Measurements from ENCODE around the gene TOMM20.

TOMM20 gene

GRCh38 chr1:235128456-235129328 is at the start of gene TOMM20:
Gene TOMM20 (minus strand): TSS chr1:235128837. CDS start chr1:235128715, 122 bp downstream.
- H3K4me3 ChIP-seq (replicated peaks; ENCODE audit: low read depth, low read length), result peak within 1 kb of the TSS; percentile 98
- TF ChIP-seq CTCF (IDR thresholded peaks at IDR 0.05; ENCODE audit: low read depth, low read length, missing control alignments), result no peak
- peak; percentile 93 for DNase-seq (ENCODE audit: extremely low read depth, low read depth)

- no peak for TF ChIP-seq CTCF (IDR thresholded peaks at IDR 0.05; ENCODE audit: low read depth, low read length, missing control alignments)
- DNase-seq (ENCODE audit: extremely low read depth, low read depth), result no peak
Measured at GRCh38 chr1:235176486-235176885, 47.8 kb upstream of the TOMM20 start.

GRCh38 chr1:235169986-235170385 is 41.3 kb upstream of the TOMM20 start:
- DNase-seq (ENCODE audit: extremely low read depth, low read depth), result no peak

More at GRCh38 chr1:235176486-235176885, 47.8 kb upstream of the TOMM20 start:
- H3K4me3 ChIP-seq (replicated peaks; ENCODE audit: low read depth, low read length), result no peak overlapping the region

GRCh38 chr1:235168375-235168774 is 39.7 kb upstream of the TOMM20 start:
- no peak overlapping the region for H3K4me3 ChIP-seq (replicated peaks; ENCODE audit: low read depth, low read length)
- TF ChIP-seq CTCF (IDR thresholded peaks at IDR 0.05; ENCODE audit: low read depth, low read length, missing control alignments), result no peak
- no peak for DNase-seq (ENCODE audit: extremely low read depth, low read depth)

More at GRCh38 chr1:235169986-235170385, 41.3 kb upstream of the TOMM20 start:
- no peak overlapping the region for H3K4me3 ChIP-seq (replicated peaks; ENCODE audit: low read depth, low read length)
- TF ChIP-seq CTCF (IDR thresholded peaks at IDR 0.05; ENCODE audit: low read depth, low read length, missing control alignments), result no peak

GRCh38 chr1:235161685-235162327 is 33.2 kb upstream of the TOMM20 start:
- peak overlapping the region; percentile 79 for H3K4me3 ChIP-seq (replicated peaks; ENCODE audit: low read depth, low read length)
- DNase-seq (ENCODE audit: extremely low read depth, low read depth), result no peak
- no peak for TF ChIP-seq CTCF (IDR thresholded peaks at IDR 0.05; ENCODE audit: low read depth, low read length, missing control alignments)

- DNase-seq (ENCODE audit: extremely low read depth, low read depth), result peak; percentile 51
- peak within 1 kb of the TSS; percentile 79 for H3K4me3 ChIP-seq (replicated peaks; ENCODE audit: low read depth, low read length)
- TF ChIP-seq CTCF (IDR thresholded peaks at IDR 0.05; ENCODE audit: low read depth, low read length, missing control alignments), result no peak
Measured at GRCh38 chr1:235160957-235161684, 32.5 kb upstream of the TOMM20 start, which contains the start of gene RBM34. Gene RBM34 (minus strand): TSS chr1:235161250. CDS start chr1:235161226, 24 bp downstream.

Data from HFF-Myc (cell line).